ENCODE data around the gene NPHS1. TPM values are rescaled to one million over a fixed set of nuclear protein-coding genes. Genes with fewer than 3 reads are reported as not detected.

The NPHS1 gene
- total and polyA plus RNA-seq, 9 of the 15 experiments (the other 6 are each of a cell fraction or from before 2014, with no cell fraction given) = 0.01 to 0.28 (median 0.14) TPM; not detected in 5

GRCh38 chr19:35791814-35792279 lies 60.5 kb downstream of the NPHS1 start:
- no TSS peak for BruUV-seq (replicated peaks)

More at GRCh38 chr19:35791814-35792279, 60.5 kb downstream of the NPHS1 start:
- H3K36me3 ChIP-seq (ENCODE audit: control insufficient read depth, insufficient read depth, low read length) = no peaks in the 10 kb centered on the region
- no peak overlapping the region for H2AFZ ChIP-seq (ENCODE audit: low read depth, low read length)
- H3K9ac ChIP-seq (ENCODE audit: insufficient read depth in 1 of 2, low read depth in 2 of 2, low read length in 2 of 2) = no peak overlapping the region
- ATAC-seq (no peak), FAIRE-seq (no peak), DNase-seq (ENCODE audit: extremely low read depth in 1 of 4, low spot score in 3 of 4) (no peak)
- no peak overlapping the region for H3K4me3 ChIP-seq
- H3K4me1 ChIP-seq (replicated peaks in 1 of 2; ENCODE audit: control insufficient read depth in 2 of 2, insufficient read depth in 2 of 2, low read length in 2 of 2) = peaks cover 0 to 50% of the 10 kb centered on the region in 2 experiments; a peak in 3 of 5 replicates
- H3K27ac ChIP-seq (ENCODE audit: extremely low read depth, low read depth, low read length) = no peak overlapping the region
- 32% methylated on average over 8 of the region's 9 CpGs for WGBS (ENCODE audit: insufficient coverage, low coverage, missing lambda C conversion rate)
- H3K9me1 ChIP-seq (ENCODE audit: control insufficient read depth, insufficient read depth, low read length) = no peaks in the 10 kb centered on the region
- POLR2A ChIA-PET = no interaction called here
- H3K27me3 ChIP-seq (ENCODE audit: control insufficient read depth in 2 of 2, insufficient read depth in 2 of 2, low read length in 2 of 2) = no peaks in the 10 kb centered on the region; a peak in 1 of 5 replicates
- in situ Hi-C loops (cut with MboI) (no loop called here), intact Hi-C loops (cut with micrococcal nuclease) (no loop called here)
- no peaks in the 10 kb centered on the region for H3K9me3 ChIP-seq (replicated peaks; ENCODE audit: control insufficient read depth, insufficient read depth, low read depth, low read length)
- no peak overlapping the region for H3K4me2 ChIP-seq (ENCODE audit: insufficient read depth, low read length)
- no peak for TF ChIP-seq BRD9 (IDR thresholded peaks at IDR 0.05; ENCODE audit: low read depth, partially characterized antibody)
- TF ChIP-seq NFRKB (IDR thresholded peaks at IDR 0.05; ENCODE audit: low read depth) = no peak
- no peak for TF ChIP-seq TFAM (CRISPR knock-in tag; conservative IDR thresholded peaks at IDR 0.05)
- TF ChIP-seq ELF2 (CRISPR knock-in tag; IDR thresholded peaks at IDR 0.05) = no peak
- no peak for TF ChIP-seq ZNF57 (CRISPR knock-in tag; IDR thresholded peaks at IDR 0.05)
- no peak for TF ChIP-seq HNRNPK (IDR thresholded peaks at IDR 0.05; ENCODE audit: low read depth, low read length, poor library complexity, severe bottlenecking)
- TF ChIP-seq MLLT1 (IDR thresholded peaks at IDR 0.05) = no peak
- TF ChIP-seq, protein P1, sequence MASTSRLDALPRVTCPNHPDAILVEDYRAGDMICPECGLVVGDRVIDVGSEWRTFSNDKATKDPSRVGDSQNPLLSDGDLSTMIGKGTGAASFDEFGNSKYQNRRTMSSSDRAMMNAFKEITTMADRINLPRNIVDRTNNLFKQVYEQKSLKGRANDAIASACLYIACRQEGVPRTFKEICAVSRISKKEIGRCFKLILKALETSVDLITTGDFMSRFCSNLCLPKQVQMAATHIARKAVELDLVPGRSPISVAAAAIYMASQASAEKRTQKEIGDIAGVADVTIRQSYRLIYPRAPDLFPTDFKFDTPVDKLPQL (IDR thresholded peaks at IDR 0.05; ENCODE audit: extremely low read depth, insufficient read length) = no peak
- no peak for TF ChIP-seq KLF1 (tag; IDR thresholded peaks at IDR 0.05)
- TF ChIP-seq NR2C2 (CRISPR knock-in tag; IDR thresholded peaks at IDR 0.05) = no peak
- TF ChIP-seq NR2C2 (tag; IDR thresholded peaks at IDR 0.05) = no peak
- TF ChIP-seq ZKSCAN8 (CRISPR knock-in tag; IDR thresholded peaks at IDR 0.05) = no peak
- H4K20me1 ChIP-seq (replicated peaks; ENCODE audit: control insufficient read depth, insufficient read depth, low read length) = no peaks in the 10 kb centered on the region
- CTCF ChIA-PET (ENCODE audit: low intra/inter-chr PET ratio) = no interaction called here
- no peaks in the 10 kb centered on the region for H3K79me2 ChIP-seq (ENCODE audit: control insufficient read depth, insufficient read depth, low read length)

Measured in K562 (cell line).